HT1080 (cell line): ENCODE data around the gene FABP6. TPM values are rescaled to one million over a fixed set of nuclear protein-coding genes. Genes with fewer than 3 reads are reported as not detected.
"Not testable (repeated sequence)": the region's sequence is repeated elsewhere in the genome, so short reads cannot be mapped to it uniquely, and the experiment has no call there.

Experiments
- DNase-seq: peaks from one replicate; pipeline ENCODE4 v3.0.0-alpha.2; 2015; ENCODE audit warnings: low read depth
- total RNA-seq: library from RNA; depleted of rRNA; stranded (reverse); fragments of >200 nt; shearing (Covaris generic); gene quantifications from 2 replicates; pipeline ENCODE4 v1.2.3, GENCODE V29; 2014

Gene FABP6
- total RNA-seq, 1 experiment from 2014 or later, result 1.1 TPM

DNA sequence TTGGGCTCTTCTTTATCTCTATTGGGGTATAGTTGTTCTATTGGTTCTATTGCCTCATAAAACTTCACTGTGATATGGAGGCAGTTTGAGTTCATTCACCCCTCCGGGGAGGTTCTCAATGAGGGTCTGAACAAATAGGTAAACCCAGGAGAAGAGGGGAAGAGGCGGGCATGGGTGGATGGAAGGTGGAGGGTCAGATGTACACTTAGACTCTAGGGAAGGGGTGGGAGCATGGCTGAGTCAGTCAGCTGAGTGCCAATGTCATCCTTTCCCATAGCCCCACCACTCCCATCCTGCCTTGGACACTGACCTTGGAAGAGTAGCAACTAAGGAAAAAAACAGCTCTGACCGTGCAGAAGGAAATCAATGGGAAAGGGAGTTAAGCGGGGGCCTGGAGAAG is 9.9 kb upstream of the FABP6 start:
- DNase-seq, result no peak

DNA sequence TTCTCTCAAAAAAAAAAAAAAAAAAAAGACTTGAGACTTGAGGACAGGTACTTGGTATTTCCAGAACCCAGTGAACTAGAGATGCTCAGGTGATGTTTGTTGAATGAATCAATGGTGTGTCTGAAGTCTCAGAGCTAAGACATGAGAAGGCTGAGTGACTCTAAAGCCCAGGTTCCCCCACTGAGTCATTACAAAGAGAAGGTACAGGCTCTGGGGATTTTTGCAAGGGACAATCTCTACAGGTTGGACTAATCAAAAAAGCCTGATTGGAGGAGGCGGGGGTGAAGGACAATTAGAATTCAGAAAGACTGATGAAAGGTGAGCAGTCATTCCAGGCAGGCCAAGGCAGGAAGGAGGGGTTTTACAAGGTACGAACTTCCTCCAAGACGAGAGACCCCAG is 8.2 kb upstream of the FABP6 start:
- DNase-seq, result no peak

DNA sequence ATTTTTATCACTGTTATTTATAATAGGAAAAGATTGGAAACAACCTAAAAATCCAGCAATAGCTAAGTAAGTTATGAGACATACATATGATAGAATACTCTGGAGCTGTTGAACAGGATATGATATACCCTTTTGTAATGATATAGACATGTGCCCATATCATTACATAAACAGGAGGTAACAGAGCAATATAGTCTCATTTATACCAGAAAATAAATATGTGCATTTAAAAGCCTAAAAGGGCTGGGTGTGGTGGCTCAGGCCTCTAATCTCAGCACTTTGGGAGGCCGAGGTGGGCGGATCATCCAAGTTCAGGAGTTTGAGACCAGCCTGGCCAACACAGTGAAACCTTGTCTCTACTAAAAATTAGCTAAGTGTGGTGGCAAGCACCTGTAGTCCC is 2.3 kb upstream of the FABP6 start:
- DNase-seq, result no peak

DNA sequence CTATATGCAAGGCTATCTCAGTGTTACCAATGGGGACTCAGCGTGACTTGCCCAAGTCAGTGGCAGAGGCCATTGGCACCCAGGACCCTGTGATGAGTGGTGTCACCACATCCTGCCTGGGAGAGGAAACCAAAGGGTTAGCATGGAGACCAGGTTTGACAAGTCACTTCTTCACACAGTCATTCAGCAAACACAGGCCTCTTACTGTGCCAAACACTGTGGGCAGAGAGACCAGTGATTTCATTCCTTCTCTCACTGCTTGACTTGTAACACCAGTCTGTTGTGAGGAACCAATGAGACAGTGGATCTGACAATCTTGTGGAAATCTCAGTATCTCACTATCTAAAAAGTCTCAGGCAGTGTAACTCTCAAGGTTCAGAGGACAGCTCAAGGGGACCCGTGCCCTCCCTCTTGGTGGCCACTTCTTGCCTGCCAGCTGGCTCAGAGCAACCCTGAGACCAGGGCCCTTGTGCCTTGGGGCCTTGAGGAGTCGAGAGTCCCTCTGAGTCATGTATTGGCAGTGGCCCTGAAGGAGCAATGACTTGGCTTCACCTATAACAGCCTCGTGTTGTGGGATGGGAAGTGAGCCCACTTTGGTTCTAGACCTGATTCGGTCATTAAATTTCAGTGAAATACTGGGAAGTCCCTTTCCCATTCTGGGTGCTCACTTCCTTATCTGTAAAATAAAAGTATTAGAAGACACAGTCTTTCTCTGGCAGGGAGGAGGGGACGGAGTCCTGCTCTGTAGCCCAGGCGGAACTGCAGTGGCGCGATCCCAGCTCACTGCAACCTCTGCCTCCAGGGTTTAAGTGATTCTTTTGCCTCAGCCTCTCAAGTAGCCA is 1.6 kb downstream of the FABP6 start:
- peak; percentile 47 for DNase-seq

DNA sequence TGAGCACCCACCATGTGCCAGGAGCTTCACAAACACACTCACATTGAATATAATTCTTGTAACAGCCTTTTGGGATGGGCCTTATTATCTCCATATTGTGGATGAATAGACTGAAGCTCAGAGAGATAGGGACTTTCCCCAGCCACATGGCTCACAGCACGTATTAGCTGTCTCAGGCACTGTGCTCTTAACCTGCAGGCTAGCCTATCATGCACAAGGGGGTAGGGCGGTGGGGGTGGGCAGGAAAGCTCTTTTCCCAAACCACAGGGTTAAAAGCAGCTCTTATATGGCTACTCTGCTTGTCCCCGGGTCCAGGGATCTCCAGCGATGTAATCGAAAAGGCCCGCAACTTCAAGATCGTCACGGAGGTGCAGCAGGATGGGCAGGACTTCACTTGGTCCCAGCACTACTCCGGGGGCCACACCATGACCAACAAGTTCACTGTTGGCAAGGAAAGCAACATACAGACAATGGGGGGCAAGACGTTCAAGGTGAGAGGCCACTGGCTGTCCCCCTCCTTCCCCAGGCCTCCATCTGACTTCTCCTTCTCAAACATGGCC is 2.6 kb downstream of the FABP6 start:
- DNase-seq, result no peak

DNA sequence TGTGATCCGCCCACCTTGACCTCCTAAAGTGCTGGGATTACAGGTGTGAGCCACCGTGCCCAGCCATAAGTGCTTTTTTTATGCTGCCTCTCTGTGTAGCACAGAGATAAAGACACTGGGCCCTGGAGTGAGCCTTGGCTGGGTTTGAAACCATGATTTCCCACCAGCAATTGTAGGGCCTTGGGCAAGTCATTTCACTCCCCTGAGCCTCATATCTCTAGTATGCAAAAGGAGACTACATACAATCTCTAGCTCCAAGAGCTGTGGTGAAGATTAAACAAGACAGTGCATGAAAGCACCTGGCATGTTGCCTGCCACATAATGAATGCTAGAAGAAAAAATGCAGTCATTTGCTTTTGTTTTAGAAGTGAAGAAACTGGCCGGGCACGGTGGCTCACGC is 3.9 kb downstream of the FABP6 start:
- DNase-seq, result no peak

DNA sequence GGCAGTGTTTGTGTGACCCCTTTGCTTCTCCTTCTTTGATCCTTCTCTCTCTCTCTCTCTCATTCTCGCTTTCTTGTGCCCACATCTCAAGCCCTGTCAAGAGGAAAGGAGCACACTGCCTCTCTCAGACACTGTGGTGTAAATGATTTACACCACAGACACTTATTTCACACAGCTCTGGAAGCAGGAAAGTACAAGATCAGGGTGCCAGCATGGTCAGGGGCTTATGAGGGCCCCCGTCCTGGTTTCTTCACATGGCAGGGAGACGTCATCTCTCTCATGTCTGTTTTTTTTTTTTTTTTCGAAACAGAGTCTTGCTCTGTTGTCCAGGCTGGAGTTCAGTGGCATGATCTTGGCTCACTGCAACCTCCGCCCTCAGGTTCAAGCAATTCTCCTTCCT is 6.4 kb downstream of the FABP6 start:
- no peak for DNase-seq

DNA sequence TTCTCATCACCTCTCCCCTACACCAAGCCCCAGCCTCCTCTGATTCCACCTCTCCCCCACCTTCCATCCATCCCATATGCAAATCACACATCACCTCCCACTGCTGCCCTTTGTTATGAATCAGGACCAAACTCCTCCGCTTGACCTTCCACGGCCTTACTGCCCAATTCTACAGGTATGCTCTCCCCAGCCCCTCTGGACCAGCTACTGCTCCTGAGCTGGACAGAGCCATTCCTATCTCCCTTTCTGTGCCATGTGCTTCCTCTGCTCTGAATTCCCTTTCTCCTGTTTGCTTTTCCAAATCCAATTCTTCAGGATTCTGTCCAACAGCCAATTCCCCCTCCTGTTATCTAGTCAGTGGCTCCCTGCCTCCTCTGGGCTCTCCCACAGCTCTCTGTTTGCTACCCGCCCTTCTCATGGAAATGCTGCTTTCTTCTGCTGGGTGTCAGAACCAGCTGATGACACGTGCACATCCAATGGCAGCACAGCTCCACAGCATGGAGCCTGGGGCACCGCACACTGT is 8.3 kb downstream of the FABP6 start:
- DNase-seq, result no peak

DNA sequence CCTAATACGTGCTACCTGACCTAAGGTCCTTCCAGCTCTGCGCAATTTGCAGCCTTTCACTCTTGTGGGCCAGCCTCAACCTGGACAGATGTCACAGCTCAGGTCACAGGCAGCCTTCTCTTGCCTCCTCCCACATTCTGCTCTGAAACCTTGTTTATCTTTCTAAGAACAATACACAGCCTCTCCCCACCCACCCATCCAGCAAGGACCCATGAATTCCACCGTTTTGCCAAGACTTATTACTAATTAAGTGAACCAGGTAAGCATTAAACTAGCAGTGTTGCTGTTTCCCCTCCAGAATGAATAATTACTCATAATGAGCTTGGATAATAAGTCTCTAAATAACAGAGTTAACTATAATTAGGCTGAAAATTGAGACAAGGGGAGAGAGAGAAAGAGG is 11.0 kb downstream of the FABP6 start:
- DNase-seq, result no peak

DNA sequence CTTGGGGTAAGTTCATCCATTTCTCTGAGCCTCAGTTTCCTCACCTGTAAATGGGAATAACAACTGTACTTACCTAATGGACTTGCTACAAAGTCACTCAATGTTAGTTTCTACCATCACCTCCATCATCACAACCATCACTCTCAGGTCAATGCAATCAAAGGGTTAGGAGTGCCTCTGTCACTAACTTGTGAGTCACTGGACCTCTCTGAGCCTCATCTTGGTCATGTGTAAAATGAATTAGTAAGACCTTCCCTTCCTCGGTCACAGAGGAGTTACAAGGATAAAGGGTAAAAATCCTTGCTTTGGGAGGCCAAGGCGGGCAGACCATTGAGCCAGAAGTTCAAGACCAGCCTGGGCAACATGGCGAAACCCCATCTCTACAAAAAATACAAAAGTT is 12.8 kb downstream of the FABP6 start:
- DNase-seq, result no peak

DNA sequence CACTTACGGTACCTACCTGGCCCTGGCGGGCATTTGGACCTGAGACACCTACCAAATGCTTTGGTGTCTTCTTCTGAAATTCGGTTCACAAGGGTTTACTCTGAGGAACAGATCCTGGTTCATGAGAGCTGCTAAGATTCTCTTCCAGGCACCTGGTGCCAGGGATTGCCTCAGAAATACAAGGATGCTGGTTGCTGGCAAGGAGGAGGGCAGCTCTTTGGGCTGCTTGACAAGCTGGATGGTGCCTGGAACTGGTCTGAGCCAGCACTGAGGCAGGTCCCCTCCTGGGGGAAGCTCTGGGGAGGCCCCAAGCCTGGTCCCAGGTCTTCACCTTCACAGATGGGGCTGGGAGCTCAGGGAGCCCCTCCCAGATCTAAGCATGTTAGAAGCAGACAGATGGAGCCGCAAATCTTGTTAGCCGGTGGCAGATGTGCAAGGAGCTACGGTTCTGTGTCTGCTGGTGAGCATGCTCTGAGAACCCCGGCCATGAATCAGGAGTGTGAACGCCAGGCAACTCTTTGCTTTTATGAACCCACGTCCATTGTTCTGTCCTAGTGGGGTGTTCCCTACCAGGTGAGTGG is 16.3 kb downstream of the FABP6 start:
- no peak for DNase-seq

DNA sequence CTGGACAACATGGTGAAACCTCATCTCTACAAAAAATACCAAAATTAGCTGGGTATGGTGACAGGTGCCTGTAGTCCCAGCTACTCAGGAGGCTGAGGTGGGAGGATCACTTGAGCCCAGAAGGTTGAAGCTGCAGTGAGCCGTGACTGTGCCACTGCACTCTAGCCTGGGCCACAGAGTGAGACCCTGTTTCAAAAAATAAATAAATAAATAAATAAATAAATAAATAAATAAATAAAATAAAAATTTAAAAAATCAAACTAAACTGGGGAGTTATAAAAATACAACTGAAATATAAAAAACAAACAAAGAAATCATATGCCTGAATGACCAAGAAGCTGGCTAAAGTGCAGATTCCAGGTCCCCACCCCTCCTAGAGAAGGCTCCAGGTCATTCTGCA is 20.3 kb downstream of the FABP6 start:
- not testable (repeated sequence) for DNase-seq

DNA sequence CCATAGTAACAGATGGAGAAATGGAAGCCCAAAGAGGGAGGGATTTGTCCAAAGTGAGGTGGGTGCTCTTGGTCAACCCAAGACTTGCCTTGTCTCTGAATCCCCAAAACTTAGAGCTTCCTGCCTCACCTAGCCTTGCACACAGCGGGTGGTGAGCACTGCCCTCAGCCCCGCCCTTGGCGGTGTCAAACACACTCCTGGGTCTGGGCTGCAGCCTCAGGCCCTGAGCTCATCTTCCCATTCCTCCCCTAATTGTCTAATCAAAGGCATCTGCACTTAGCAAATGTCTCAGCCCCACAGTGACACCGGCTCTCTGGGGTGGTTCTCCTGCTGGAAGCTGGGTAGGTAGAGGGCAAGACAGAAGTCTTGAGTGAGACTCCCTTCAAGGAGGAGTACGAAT is 20.9 kb downstream of the FABP6 start:
- no peak for DNase-seq

DNA sequence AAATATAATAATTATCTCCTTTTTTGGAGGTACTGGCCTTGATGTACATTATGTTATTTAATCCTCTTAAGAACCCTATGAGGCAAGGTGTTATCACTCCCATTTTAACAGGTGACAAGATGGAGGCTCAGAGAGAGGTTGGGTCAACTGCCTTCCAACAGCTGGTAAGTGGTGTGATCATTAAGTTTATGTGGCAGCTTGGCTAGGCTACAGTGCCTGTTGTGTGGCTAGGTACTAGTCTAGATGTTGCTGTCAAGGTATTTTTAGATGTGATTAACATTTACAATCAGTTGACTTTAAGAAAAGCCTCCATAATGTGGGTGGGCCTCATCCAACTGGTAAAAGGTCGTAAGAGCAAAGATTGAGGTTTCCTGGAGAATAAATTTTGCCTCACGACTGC is 21.5 kb downstream of the FABP6 start:
- DNase-seq, result no peak

DNA sequence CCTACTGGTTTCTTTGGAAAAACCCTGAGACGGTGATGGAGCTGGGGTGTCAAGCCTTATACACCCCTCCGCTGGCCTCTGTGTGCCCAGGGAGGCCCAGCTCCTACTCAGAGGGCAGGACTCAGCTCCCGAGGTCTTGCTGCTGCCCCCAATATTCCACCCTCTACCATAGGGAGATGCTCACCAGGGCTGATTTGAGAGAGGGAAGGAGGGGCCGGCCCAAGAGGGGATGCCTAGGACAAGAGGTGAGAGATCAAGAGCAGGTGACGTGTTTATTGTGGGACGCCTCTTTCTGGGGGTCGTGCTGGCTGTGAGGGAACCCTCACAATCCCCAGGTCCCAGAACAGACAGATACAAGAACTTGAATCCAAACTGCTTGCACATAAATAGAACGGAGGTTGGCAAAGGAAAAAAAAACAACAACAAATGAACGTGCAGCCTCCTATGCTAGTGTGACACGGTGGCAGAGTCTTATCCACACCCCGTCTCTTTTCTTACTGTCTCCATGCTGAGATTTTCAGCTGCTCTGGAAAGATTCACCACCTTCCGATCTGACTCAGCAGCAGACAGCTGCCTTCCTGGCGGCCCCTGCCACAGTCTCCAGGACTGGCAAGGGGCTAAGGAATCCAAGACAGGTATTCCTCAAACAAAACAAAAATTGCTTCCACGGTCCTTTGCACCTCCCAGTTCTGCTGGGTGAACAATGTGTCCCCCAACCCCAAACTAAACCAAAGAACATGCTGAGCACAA is 22.3 kb downstream of the FABP6 start:
- no peak for DNase-seq

DNA sequence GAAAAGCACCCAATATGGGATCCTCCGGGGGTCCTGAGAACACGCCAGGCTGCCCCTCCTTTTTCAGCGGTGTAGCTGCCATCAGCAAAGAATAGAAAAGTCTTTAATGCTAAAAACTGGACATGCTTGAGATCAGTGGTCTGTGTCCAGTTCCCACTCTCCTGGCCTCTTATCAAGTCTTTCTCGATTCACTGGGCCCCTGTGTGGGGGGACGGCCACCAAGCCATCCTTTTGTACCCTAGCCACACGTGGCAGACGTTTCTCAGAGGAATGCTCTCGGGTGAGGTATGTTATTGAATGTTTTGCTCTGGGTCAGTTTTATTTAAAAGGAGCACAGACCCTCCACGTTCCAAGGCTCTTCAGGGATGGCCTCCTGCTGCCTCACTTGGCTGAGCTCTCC is 23.6 kb downstream of the FABP6 start:
- DNase-seq, result no peak

DNA sequence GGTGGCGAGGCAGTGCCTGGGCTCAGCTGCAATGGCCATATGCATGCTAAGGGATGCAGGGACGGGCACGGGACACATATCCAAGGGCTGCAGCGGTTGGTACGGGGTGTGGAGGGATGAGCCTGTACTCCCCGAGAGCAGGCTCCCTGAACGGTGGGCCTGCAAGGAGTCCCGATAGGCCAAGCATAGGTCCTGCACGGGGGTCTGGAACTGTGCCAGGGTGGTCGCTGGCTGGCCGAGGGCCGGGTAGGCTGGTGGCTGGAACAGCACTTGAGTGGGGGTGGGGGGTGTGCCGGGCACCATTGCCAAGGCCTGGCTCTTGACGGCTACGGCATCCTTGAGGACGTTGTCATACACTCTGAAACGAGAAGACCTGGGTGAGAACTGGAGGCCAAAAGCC is 24.1 kb downstream of the FABP6 start:
- DNase-seq, result no peak

DNA sequence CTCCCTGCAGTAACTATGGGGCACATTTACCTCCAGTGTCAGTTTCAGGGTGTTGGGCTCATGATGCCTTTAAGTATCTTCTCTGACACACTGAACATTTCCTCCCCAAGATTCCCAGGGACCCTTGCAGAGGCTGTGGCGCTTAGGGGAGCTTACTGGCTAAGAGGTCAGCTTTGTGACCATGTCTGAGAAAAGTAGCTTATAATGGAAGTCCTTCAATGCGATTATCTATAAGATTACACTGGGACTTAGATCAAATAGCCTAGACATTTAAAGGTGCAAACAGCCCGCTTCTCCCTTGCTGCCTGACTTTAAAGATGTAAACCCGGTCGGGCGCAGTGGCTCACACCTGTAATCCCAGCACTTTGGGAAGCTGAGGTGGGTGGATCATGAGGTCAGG is 25.4 kb downstream of the FABP6 start:
- no peak for DNase-seq

DNA sequence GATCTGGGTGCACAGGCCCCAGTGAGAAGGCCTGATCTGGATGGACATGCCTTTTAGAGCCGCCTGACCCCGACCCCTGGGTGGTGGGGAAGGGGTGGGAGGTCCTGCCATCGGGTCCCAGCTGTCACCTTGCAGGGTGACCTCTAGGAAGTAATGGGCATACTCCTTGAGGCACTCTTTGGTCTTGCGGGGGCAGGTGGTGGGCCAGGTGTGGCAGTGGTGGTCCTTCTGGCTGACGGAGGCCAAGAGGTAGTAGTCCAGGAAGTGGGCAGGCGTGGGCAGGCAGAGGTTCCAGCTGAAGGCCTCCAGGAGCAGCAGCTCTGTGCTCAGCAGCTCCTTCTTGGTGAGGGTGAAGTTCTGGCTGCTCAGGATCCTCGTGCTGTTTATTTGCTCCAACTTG is 30.0 kb downstream of the FABP6 start:
- DNase-seq, result no peak

DNA sequence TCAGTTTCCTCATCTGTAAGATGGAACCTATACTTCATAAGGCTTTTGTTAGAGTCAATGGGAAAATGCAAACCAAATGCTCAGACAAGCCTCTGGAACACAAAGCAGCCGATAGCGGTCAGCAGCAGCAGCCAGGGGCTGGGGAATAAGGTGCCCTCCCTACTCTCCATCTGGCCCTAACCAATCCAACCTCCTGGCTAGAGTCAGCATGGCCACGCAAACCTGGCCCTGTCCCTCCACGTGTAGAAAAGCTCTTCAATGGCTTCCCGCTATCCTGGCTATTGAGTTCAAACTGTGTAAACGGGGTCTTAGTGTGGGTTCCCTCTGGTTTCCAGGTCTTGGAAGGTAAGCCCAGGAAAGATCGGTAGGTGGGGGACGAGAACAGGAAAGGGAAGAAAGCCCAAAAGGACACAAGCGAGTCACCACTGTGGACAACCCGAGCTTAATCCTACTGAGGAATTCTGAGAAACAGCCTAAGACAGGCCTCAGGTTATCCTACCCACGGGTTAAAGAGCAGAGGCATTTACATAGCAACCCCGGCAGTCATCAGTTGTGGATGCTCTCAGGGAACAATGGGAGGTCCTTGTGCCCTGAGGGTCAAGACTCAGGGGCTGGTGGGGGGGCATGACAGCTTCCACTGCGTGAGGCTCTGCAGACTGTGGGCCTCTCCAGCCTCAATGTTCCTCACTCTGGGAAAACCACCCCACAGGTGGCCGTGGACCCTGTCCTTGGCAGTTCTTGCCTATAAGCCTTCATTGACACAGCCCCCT is 30.9 kb downstream of the FABP6 start:
- no peak for DNase-seq
